ENCODE measurements around the gene CD151. TPM values are rescaled to one million over a fixed set of nuclear protein-coding genes. Genes with fewer than 3 reads are reported as not detected.
A peak's percentile ranks its signal among the peaks of the same experiment; 100 is the strongest.

The CD151 gene
- total RNA-seq, 1 donor from 2014 or later: 154 TPM

DNA sequence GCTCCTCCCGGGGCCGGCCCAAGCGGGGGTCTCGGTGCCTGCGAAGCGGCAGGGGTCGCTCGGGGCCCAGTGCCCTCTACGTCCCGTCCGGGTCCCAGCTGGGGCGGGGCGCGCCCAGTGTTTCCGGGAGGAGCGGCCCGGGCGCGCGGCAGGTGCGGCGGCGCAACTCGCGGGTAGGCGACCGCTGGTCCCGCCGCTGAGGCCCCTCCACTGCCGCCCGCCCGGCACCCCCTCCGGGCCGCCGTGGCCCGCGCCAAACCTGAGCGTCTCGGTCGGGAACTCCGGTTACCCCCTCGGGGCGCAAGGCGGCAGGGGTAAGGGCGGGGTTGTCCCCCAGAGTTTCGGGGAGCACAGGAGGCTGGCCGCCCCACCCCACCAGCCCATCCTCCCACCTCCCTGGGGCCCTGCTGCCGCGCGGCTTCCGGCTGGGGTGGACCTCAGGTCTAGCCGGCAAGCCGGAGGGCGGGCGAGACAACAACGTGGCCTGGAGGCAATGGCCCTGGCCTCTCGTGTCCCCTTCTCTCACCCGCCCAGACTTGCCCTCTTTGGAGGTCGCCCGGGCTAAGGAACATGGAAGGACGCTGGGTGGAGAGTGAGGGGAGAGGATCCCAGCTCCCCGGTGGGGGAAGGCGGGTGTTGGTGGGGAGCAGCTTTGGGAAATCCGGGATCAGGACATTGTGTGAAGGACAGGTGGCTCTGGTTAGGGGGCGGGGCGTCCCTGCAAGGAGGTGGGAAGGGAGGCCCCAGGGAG, 5.4 kb upstream of the CD151 start:
- peaks cover 2% of the 10 kb centered on the region for H3K36me3 Mint-ChIP-seq (ENCODE audit: insufficient read depth)
- H3K27ac Mint-ChIP-seq: no peak overlapping the region
- peaks cover 9% of the 10 kb centered on the region for H3K4me1 Mint-ChIP-seq (ENCODE audit: low read depth)
- peak; percentile 50 for DNase-seq (ENCODE audit: low spot score, unreplicated experiment)
- peaks cover 34% of the 10 kb centered on the region for H3K27me3 Mint-ChIP-seq
- no peaks in the 10 kb centered on the region for H3K9me3 Mint-ChIP-seq (ENCODE audit: low read depth)
- H3K4me3 Mint-ChIP-seq (ENCODE audit: low read depth): peak overlapping the region; percentile 75
- TF ChIP-seq, protein P1, sequence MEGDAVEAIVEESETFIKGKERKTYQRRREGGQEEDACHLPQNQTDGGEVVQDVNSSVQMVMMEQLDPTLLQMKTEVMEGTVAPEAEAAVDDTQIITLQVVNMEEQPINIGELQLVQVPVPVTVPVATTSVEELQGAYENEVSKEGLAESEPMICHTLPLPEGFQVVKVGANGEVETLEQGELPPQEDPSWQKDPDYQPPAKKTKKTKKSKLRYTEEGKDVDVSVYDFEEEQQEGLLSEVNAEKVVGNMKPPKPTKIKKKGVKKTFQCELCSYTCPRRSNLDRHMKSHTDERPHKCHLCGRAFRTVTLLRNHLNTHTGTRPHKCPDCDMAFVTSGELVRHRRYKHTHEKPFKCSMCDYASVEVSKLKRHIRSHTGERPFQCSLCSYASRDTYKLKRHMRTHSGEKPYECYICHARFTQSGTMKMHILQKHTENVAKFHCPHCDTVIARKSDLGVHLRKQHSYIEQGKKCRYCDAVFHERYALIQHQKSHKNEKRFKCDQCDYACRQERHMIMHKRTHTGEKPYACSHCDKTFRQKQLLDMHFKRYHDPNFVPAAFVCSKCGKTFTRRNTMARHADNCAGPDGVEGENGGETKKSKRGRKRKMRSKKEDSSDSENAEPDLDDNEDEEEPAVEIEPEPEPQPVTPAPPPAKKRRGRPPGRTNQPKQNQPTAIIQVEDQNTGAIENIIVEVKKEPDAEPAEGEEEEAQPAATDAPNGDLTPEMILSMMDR (IDR thresholded peaks at IDR 0.05; ENCODE audit: unreplicated experiment): no peak

GRCh38 chr11:827897-828192, 4.9 kb upstream of the CD151 start, which contains the start of gene CRACR2B:
Gene CRACR2B (plus strand): TSS chr11:827919. CDS start chr11:828608, 689 bp downstream.
- Mint-ChIP-seq H3K4me1 (ENCODE audit: low read depth) (peaks cover 10% of the 10 kb centered on the region), H3K27me3 (peaks cover 35% of the 10 kb centered on the region), H3K27ac (no peak within 1 kb of the TSS), H3K36me3 (ENCODE audit: insufficient read depth) (peaks cover 2% of the 10 kb centered on the region), H3K9me3 (ENCODE audit: low read depth) (no peaks in the 10 kb centered on the region), H3K4me3 (ENCODE audit: low read depth) (peak within 1 kb of the TSS; percentile 75)
- DNase-seq (ENCODE audit: low spot score, unreplicated experiment): no peak
- TF ChIP-seq, protein P1 (IDR thresholded peaks at IDR 0.05; ENCODE audit: unreplicated experiment): no peak

- TF ChIP-seq, protein P1 (IDR thresholded peaks at IDR 0.05; ENCODE audit: unreplicated experiment): no peak
- Mint-ChIP-seq H3K4me1 (ENCODE audit: low read depth) (peaks cover 10% of the 10 kb centered on the region), H3K27me3 (peaks cover 35% of the 10 kb centered on the region), H3K27ac (no peak overlapping the region), H3K9me3 (ENCODE audit: low read depth) (no peaks in the 10 kb centered on the region), H3K36me3 (ENCODE audit: insufficient read depth) (peaks cover 2% of the 10 kb centered on the region), H3K4me3 (ENCODE audit: low read depth) (no peak overlapping the region)
- DNase-seq (ENCODE audit: low spot score, unreplicated experiment): no peak
Observed at GRCh38 chr11:828506-829175, 4.1 kb upstream of the CD151 start.

DNA sequence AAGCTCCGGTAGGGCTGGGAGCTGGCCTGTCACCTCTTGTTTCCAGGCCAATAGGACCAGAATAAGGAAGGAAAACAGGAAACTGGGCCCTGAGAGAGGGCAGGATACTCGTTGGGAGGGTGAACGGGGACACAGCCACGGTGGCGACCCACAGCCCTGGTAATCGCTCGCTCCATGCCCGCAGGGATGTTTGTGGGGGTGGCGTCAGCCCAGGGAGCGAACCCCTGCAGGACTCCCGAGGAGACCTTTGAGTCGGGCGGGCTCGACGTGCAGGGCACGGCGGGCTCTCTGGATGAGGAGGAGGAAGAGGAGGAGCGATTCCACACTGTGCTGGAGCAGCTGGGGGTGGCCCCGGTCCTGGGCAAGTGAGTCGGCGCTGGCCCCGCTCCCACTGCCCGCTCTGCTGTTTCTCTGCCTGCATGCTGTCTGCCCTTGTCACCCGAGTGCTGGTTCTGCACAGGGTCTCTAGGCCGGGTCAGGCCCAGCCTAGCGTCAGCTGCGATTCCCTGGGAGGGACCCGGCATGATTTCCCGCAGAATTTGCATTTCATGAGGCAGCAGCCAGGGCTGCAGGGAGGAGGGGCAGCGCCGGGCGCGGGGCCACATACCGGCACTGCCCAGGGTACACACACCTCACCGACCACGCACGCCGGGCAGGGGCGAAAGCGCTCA, 3.4 kb upstream of the CD151 start:
- Mint-ChIP-seq H3K9me3 (ENCODE audit: low read depth) (no peaks in the 10 kb centered on the region), H3K4me3 (ENCODE audit: low read depth) (no peak overlapping the region), H3K4me1 (ENCODE audit: low read depth) (peaks cover 14% of the 10 kb centered on the region), H3K27ac (no peak overlapping the region), H3K27me3 (peaks cover 35% of the 10 kb centered on the region), H3K36me3 (ENCODE audit: insufficient read depth) (peaks cover 2% of the 10 kb centered on the region)
- DNase-seq (ENCODE audit: low spot score, unreplicated experiment): no peak
- TF ChIP-seq, protein P1 (IDR thresholded peaks at IDR 0.05; ENCODE audit: unreplicated experiment): no peak

- H3K36me3 Mint-ChIP-seq (ENCODE audit: insufficient read depth): peaks cover 2% of the 10 kb centered on the region
Observed at GRCh38 chr11:829847-830294, 2.9 kb upstream of the CD151 start.

More at GRCh38 chr11:829847-830294, 2.9 kb upstream of the CD151 start:
- Mint-ChIP-seq H3K4me3 (ENCODE audit: low read depth) (peak overlapping the region; percentile 21), H3K27me3 (peaks cover 35% of the 10 kb centered on the region), H3K9me3 (ENCODE audit: low read depth) (no peaks in the 10 kb centered on the region), H3K27ac (no peak overlapping the region), H3K4me1 (ENCODE audit: low read depth) (peaks cover 14% of the 10 kb centered on the region)
- TF ChIP-seq, protein P1 (IDR thresholded peaks at IDR 0.05; ENCODE audit: unreplicated experiment): no peak
- no peak for DNase-seq (ENCODE audit: low spot score, unreplicated experiment)

Data from progenitor cell of endocrine pancreas (in vitro differentiated cells).